Raji (cell line): ENCODE results near the gene SERPINB13.
"Not testable (repeated sequence)": the region's sequence is repeated elsewhere in the genome, so short reads cannot be mapped to it uniquely, and the experiment has no call there.

Experiments used
- POLR2A ChIP-seq: IDR thresholded peaks from 2 replicates; pipeline ENCODE4 v1.6.1; 2011; ENCODE audit warnings: low read depth, low read length, control low read depth; ENCODE audit not compliant: insufficient read depth

SERPINB13 gene

GRCh38 chr18:63619661-63620060, 32.5 kb downstream of the SERPINB13 start:
- no peak for TF ChIP-seq POLR2A

- no peak for TF ChIP-seq POLR2A
Observed at GRCh38 chr18:63624863-63625262, 37.7 kb downstream of the SERPINB13 start.

GRCh38 chr18:63626431-63626830, 39.3 kb downstream of the SERPINB13 start:
- no peak for TF ChIP-seq POLR2A

DNA sequence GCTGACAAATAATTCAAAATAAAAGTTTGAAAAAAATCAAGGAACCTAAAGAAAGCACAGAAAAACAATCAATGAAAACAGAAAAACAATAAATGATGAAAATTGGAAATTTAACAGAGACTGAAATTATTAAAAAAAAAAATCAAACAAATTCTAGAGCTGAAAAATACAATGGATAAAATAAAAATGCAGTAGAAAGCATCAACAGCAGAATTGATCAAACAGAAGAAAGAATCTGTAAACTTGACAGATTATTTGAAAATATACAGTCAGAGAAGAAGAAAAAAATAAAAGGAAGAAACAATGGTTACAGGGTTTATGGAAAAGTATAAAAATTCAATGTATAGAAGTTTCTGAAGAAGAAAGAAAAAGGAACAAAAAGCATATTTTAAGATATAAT, 40.7 kb downstream of the SERPINB13 start:
- no peak for TF ChIP-seq POLR2A

DNA sequence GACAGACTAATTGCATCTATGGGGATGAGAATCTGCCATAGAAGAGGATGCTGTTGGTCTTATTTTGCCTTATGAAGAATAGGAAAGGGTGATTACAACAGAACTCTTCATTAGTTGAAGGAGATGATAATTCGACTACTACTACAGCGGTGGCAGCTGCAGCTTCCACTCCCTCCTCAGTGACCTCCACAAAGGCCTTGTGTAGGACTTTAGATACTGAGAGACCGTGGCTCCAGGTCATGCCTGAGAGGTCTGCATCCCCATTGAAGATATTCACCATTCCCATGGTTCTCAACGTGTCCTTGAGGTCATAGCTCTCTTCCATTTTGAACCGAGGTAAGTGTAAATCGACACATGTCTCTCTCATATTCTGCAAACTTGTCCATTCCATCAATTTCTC, 50.6 kb downstream of the SERPINB13 start:
- no peak for TF ChIP-seq POLR2A

DNA sequence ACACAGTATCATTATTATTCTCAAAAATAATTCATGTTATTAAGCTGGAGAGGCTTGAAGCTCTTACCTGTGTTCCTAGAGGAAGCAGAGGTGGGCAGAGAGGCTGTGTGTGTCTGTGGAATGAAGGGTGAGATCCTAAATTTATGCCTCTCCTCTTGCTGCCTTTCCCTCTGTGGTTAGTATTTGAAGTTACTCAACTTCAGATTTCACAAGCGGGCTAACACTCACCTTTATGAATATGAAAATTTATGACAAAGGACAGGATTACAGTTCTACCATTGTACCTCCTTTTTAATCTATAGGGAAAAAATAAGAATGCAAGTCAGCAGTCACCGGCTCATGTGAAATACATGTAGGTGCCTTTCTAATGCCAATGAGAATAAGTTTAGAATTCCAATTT, 57.0 kb downstream of the SERPINB13 start, which contains the start of gene SERPINB4:
SERPINB4 (minus strand) TSS at position 115 of the 400 bp plus-strand sequence. CDS start 679 bp downstream, outside the sequence.
- not testable (repeated sequence) for TF ChIP-seq POLR2A

DNA sequence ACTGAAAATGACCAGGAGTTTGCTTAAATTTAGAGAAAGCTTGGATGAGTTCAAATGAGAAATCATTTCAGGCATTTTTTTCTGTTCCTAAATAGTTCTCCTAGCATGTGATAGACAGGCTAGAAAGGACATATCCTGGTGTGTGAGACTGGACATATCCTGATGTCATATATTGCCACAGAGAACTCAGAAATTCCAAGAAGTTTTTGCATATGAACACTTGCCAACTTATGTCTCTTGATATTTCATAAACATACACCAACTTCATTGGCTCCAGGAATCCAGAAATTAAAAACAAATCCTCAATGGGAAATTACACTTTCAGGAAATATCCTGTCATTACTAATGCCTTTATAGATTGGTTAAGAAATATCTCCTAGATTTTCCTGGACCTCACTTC, 59.8 kb downstream of the SERPINB13 start:
- no peak for TF ChIP-seq POLR2A

DNA sequence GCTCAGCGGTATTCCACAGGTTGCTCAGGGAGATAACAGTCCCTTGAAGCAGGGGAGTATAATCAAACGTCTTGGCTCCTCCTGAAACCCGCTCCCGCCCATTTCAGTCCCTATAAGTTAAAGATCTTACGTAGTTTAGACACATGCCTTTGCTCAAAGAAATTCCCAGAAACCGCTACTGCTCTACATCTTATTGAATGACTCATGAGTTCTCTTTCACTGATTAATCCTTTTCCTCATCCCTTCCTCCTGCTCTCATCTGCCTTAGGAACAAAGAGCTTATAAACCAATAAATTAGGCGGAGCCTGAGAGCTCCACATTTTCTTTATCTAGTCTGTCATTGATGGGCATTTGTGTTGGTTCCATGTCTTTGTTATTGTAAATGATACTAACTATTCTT, 61.1 kb downstream of the SERPINB13 start:
- no peak for TF ChIP-seq POLR2A
